Cardiac muscle cell (in vitro differentiated cells and primary cell): Measurements from ENCODE around the gene RSAD1. TPM values are rescaled to one million over a fixed set of nuclear protein-coding genes. Genes with fewer than 3 reads are reported as not detected.
A peak's percentile ranks its signal among the peaks of the same experiment; 100 is the strongest.

Source experiments
- DNase-seq, 2 donors: peaks; one replicate each; pipeline versions ENCODE4 v3.0.0 to v3.0.0-alpha.2; 2010 to 2017; ENCODE audit warnings: low read depth in 1 of 2, low spot score in 1 of 2
- H3K27ac ChIP-seq: fragments of 200-600 bp; sonication (generic); 2 replicates; pipeline ENCODE4 v1.5.1; 2016
- H3K27me3 ChIP-seq: fragments of 200-600 bp; sonication (generic); 2 replicates; pipeline ENCODE4 v1.6.0; 2016; ENCODE audit warnings: control low read depth
- H3K36me3 ChIP-seq: fragments of 200-600 bp; sonication (generic); 2 replicates; pipeline ENCODE4 v1.5.1; 2016; ENCODE audit warnings: control low read depth
- H3K4me1 ChIP-seq: fragments of 200-600 bp; sonication (generic); 2 replicates; pipeline ENCODE4 v1.8.1; 2017; ENCODE audit warnings: low read depth, mild to moderate bottlenecking, mixed run types
- H3K4me3 ChIP-seq: fragments of 200-600 bp; sonication (generic); 2 replicates; pipeline ENCODE4 v1.5.1; 2016; ENCODE audit warnings: mild to moderate bottlenecking
- H3K9me3 ChIP-seq: fragments of 200-600 bp; sonication (generic); 2 replicates; pipeline ENCODE4 v1.5.1; 2017; ENCODE audit warnings: low read depth, mild to moderate bottlenecking, control low read depth
- polyA plus RNA-seq: library from polyadenylated mRNA; unstranded; fragments of >200 nt; fragmentation: Nextera tagmentation; extraction: Ambion mirVana; gene quantifications from 2 replicates; pipeline ENCODE4 v1.2.1, GENCODE V29; 2016
- total RNA-seq: library from RNA; depleted of rRNA; stranded (reverse); fragments of >200 nt; gene quantifications from 2 replicates; pipeline ENCODE4 v1.2.3, GENCODE V29; 2016
- TF ChIP-seq, protein P1 (sequence below): IDR thresholded peaks from 2 replicates; pipeline ENCODE4 v1.5.1; 2012; ENCODE audit warnings: low read depth, mild to moderate bottlenecking, low read length

The RSAD1 gene
- total and polyA plus RNA-seq, 2 experiments from 2014 or later = 35.8 to 39.7 TPM

DNA sequence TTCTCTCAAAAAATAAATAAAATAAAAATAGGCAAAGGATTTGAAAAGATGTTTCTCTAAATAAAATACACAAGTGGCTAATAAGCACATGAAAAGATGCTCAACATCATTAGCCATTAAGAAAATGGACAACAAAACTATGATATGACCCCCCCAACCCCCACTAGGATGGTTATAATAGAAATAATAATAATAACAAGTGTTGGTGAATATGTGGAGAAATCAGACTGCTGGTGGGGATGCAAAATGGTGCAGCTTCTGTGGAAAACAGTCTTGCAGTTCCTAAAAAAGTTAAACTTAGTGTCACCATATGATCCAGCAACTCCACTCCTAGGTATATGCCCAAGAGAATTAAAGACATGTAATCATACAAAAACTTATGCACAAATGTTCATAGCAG, 20.6 kb downstream of the RSAD1 start:
- TF ChIP-seq, protein P1, sequence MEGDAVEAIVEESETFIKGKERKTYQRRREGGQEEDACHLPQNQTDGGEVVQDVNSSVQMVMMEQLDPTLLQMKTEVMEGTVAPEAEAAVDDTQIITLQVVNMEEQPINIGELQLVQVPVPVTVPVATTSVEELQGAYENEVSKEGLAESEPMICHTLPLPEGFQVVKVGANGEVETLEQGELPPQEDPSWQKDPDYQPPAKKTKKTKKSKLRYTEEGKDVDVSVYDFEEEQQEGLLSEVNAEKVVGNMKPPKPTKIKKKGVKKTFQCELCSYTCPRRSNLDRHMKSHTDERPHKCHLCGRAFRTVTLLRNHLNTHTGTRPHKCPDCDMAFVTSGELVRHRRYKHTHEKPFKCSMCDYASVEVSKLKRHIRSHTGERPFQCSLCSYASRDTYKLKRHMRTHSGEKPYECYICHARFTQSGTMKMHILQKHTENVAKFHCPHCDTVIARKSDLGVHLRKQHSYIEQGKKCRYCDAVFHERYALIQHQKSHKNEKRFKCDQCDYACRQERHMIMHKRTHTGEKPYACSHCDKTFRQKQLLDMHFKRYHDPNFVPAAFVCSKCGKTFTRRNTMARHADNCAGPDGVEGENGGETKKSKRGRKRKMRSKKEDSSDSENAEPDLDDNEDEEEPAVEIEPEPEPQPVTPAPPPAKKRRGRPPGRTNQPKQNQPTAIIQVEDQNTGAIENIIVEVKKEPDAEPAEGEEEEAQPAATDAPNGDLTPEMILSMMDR = no peak
- no peaks in the 10 kb centered on the region for H3K27me3 ChIP-seq
- no peak for DNase-seq
- H3K4me1 ChIP-seq = no peaks in the 10 kb centered on the region
- H3K27ac ChIP-seq = no peak overlapping the region
- H3K9me3 ChIP-seq = no peaks in the 10 kb centered on the region
- no peaks in the 10 kb centered on the region for H3K36me3 ChIP-seq
- no peak overlapping the region for H3K4me3 ChIP-seq

DNA sequence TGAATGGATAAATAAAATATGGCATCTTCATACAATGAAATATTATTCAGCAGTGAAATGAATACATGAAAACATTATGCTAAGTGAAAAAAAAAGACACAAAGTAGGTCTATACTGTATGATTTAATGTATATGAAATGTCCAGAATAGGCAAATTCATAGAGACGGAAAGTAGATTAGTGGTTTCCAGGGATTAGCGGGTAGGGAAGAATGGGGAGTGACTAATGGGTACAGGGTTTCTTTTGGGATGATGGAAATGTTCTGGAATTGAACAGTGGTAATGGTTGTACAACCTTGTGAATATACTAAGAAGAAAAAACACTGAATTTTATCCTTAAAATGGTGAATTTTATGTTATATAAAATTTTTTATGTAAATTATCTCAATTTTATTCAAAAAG, 21.1 kb downstream of the RSAD1 start:
- Histone ChIP-seq H3K9me3 (no peaks in the 10 kb centered on the region), H3K27me3 (no peaks in the 10 kb centered on the region), H3K36me3 (no peaks in the 10 kb centered on the region), H3K27ac (no peak overlapping the region), H3K4me1 (no peaks in the 10 kb centered on the region), H3K4me3 (no peak overlapping the region)
- DNase-seq = no peak
- TF ChIP-seq, protein P1 = no peak

DNA sequence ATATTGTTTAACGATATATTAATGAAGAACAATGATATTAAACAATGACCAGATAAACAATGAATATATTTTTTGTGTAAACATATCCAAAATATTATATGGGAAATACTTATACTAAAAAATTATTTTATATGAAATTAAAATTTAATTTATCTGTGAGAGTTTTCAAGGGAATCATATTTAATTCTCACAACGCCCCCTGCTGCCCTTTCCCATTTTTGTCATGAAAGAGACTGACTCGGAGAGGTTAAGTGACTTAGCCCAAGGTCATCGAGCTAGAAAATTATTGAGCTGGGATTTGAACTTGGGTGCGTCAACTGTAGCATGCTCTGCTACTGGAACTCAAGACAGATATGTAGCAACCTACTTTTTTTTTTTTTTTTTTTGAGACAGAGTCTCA, 22.4 kb downstream of the RSAD1 start:
- no peaks in the 10 kb centered on the region for H3K4me1 ChIP-seq
- no peaks in the 10 kb centered on the region for H3K36me3 ChIP-seq
- H3K4me3 ChIP-seq = no peak overlapping the region
- no peaks in the 10 kb centered on the region for H3K9me3 ChIP-seq
- no peaks in the 10 kb centered on the region for H3K27me3 ChIP-seq
- TF ChIP-seq, protein P1 = peak; percentile 47
- H3K27ac ChIP-seq = no peak overlapping the region
- DNase-seq = peak; percentile 31 to 57

DNA sequence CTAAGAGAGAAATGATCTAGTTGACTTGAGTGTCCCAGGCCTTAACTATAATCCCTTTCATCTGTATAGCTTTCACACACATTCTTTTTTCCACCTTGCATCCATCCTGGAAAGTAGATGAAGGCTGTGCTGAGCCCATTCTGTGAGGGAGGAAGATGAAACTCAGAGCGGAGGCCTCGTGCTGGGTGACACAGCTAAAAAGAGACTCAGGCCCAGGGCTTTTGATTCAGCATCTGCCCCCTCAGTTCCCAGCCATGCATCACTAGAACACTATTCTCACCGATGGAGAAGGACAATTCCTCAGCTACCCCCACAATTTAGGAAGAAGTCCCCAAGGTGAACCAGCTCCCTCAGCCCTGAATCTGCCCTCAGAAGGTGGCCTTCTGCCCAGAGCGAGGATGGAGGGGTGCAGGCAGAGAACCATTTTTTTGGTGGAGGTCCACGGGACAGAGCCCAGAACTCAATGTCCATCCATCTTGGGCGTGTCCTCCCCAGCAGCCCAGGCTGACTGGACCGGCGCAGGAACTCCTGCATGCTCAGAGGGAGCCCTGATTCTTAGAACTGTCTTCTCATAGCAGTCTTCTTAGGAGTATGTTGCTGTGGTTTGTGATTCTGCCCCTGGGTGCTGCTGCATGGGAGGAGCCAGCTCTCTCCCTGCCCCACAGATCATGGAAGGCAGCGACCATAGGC, 23.8 kb downstream of the RSAD1 start:
- Histone ChIP-seq H3K27me3 (no peaks in the 10 kb centered on the region), H3K36me3 (no peaks in the 10 kb centered on the region), H3K4me1 (no peaks in the 10 kb centered on the region), H3K27ac (no peak overlapping the region), H3K4me3 (no peak overlapping the region), H3K9me3 (no peaks in the 10 kb centered on the region)
- DNase-seq = no peak
- TF ChIP-seq, protein P1 = no peak

DNA sequence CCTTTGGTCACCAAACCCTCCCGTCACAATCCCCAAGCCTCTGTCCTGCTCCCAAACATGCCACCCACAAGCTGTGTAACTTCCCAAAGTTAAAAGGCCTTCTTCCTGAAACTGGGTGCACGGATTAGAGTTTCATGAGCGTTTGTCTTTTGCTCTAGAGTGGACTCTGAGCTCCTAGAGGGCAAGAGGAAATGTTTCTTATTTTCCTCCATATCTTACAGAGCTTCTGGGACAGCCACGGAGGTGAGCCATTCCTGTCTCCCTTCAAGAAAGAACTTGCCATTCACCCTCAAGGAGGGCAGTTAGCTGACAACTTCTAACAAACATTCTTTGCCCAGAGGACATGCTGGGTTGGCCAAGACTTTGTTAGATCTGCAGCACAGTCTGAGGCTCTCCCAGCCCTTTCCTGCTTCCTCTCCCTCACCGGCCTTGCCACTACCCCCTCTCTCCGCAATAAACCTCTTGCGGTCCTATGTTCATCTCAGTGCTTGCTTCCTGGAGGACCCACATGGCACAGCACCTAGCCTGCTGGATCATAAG, 27.0 kb downstream of the RSAD1 start:
- TF ChIP-seq, protein P1 = no peak
- H3K27ac ChIP-seq = no peak overlapping the region
- H3K36me3 ChIP-seq = no peaks in the 10 kb centered on the region
- H3K4me1 ChIP-seq = peaks cover 12% of the 10 kb centered on the region
- H3K27me3 ChIP-seq = no peaks in the 10 kb centered on the region
- no peak overlapping the region for H3K4me3 ChIP-seq
- DNase-seq = no peak
- H3K9me3 ChIP-seq = no peaks in the 10 kb centered on the region
